Smooth muscle cell of trachea (primary cell): ENCODE measurements around the gene PFKM. TPM values are rescaled to one million over a fixed set of nuclear protein-coding genes. Genes with fewer than 3 reads are reported as not detected.

Experiments
- total RNA-seq: library from RNA; depleted of rRNA; stranded (reverse); fragments of >200 nt; gene quantifications from 2 replicates; pipeline ENCODE4 v1.2.1, GENCODE V29; 2014

PFKM gene
- total RNA-seq = 102 and 109 TPM in 2 replicates

DNA sequence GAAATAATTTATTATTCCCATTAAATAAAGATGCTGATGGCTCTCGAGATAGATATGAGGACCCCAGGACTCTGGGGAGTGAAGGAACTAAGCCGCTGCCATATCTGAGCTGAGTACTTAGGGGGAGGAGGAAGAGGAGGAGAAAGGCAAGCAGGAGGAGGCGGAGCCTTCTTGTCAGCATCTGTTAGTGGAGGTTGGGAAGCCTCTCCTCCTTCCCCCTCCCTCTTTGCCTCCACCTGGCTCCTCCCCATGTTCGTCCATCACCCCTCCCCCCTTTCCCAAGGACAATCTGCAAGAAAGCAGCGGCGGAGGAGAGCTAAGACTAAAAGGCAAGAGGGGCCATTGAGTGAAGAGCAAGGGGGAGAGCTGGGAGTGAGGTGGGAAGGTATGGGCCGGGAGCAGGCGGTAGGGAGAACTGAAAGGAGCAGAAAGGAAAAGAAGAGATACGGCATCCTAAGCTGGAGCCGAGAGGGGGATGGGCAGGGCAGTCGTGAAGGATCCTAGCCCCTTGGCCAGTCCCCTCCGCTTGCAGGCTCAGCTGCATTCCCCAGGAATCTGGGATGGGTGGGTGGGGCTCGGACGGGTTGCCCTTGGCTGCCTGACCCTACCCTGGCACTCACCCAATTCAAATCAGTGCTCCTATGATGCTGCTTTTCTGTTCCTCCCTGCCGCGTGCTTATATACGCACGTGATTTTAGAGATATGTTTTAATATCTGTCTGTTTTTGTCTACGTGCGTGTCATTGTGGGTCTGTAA is at the start of gene PFKM:
Gene PFKM, plus strand, starts transcription at position 287 of the 756 bp plus-strand sequence. CDS start 3,411 bp downstream, outside the sequence.

DNA sequence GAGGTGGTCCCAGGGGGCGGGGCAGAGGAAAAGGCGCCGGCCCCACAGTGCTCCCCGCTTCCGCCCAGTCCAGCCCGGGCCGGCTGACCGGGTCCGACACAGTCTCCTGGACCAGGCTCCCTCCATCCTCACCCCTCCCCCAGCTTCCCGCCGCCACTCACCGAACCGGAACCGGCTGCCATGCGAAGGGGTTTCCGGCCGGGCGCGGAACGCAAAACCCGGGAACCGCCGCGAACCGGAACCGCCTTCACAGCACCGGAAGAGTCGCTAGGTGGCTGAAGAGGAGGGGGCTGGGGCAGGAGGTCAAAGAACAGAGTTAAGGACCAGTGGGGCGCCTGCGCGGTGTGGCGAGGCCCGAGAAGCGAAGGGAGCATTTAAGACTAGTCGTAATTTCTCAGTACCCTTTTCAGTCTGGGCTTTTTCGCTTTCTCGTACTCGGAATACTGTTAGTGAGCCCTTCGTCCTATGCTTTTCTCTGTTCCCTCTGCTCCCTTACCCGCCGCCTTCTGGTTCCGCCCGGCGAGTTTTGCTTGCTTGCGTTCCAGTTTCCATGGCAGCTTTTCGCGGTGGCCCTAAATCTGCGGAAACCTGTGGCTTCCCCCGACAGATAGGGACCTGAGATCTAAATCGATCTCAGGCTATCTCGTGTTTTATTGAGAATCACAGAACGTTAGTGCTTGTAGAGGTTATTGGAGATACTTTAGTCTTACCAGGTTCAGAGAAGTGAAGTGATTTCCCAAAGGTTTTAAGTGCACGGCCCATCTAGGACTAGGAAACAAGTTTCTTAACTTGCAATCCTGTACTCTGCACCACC is 13.1 kb upstream of the PFKM start, which contains the start of gene SENP1:
Gene SENP1, minus strand, starts transcription at position 213 of the 814 bp plus-strand sequence. CDS start 4,607 bp downstream, outside the sequence.

DNA sequence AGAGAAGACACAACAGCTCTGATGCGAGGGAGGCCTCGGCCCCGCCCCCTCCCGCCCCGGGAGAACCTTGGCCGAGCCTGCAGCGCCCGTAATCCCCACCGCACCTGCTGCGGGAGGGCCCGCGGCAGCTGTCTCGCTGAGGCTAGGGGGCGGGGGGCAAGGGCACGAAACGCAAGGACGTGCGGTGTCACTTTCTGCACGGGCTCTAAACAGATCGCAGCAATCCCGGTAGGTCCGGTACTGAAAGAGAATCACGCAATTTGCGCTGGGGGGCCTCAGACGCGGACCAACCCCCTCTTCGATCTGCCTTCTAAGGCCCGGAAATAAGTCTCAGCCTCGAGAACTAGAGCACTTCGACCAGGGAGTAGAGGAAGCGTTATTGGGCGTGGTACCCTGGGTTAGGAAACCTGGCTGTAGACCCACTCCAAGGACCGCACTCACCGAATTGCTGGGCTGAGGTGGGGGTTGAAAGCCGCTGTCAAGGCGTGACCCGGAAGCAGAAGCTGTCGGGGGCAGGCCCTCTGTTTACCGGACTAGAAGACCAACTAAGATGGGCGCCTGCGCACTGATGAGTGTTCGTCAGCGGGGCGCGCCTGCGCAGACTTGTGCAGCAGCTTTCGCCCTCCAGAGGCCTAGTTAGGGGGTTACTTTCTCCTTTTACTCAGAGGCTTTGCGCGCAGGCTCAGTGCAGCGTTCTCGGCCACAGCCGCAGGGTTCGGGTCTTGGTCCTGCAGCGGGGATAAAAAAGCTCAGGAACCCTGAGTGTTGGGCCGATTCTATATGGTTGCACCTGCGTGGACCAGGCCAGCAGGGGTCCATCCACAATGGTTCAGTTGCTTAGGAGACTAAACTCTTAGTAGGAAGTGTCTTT is 38.1 kb downstream of the PFKM start, which contains the start of gene ASB8:
Gene ASB8, minus strand, starts transcription at position 498 of the 871 bp plus-strand sequence. CDS start 4,019 bp downstream, outside the sequence.

DNA sequence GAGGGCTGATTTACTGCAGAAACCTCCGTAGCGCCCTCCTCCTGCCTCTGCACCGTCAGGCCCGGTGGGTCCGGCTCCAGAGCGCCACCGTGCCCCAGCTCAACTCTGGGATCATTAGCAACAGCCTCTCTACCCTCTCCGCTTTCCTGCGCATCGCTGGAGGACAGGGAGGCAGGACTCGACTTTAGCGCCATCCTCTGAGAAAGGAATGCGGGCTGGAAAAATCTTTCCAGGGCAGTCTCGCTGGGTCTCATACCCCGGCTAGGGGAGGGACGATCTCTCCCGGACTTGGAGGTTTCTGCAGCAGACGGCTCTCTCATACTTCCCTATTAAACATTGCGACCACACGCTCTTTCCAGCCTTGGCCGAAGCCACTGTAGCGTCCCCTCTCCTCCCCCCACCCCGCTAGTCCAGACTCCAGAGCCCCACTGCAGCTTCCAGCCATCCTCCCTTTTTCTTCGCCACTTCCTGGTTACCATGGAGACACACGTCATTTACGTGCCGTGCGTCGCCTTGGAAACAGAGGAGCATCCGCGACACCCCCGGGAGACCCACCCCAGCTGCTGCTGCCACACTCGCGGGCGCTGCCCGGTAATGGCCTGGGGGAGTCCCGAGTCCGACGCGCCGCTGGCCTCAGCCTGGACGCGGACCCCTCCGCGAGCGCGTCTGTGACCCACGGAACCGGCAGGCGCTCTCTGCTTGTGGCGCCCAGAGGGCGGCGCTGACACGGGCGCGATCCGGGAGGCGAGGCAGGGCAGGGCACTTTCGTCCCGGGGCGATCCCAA is 64.1 kb downstream of the PFKM start, which contains the start of gene CCDC184:
Gene CCDC184, plus strand, starts transcription at position 554 of the 785 bp plus-strand sequence. CDS start 479 bp downstream, outside the sequence.

Other genes with a start within 250 kb of the PFKM start
- 6.5 and 17.0 TPM in 2 replicates for gene VDR, start 214.4 kb upstream of the PFKM start, total RNA-seq
- 71.8 and 130 TPM in 2 replicates for gene TMEM106C, start 155.8 kb upstream of the PFKM start, total RNA-seq
- under 0.01 and 0.15 TPM in 2 replicates for gene COL2A1, start 114.9 kb upstream of the PFKM start, total RNA-seq
- 18.3 and 19.4 TPM in 2 replicates for gene SENP1, start 13.3 kb upstream of the PFKM start, total RNA-seq
- gene ASB8, start 38.2 kb downstream of the PFKM start, total RNA-seq = 24.3 and 34.6 TPM in 2 replicates
- 0.15 and 0.33 TPM in 2 replicates for gene CCDC184, start 64.3 kb downstream of the PFKM start, total RNA-seq
- not detected in 2 replicates for gene OR10AD1, start 83.9 kb downstream of the PFKM start, total RNA-seq
- gene ZNF641, start 231.6 kb downstream of the PFKM start, total RNA-seq = 4.2 and 5.6 TPM in 2 replicates